ENCODE data around the gene ZBED2. TPM values are rescaled to one million over a fixed set of nuclear protein-coding genes. Genes with fewer than 3 reads are reported as not detected.

The ZBED2 gene
- total RNA-seq, 1 donor from 2014 or later = 8.2 TPM

GRCh38 chr3:111608383-111608782 is 13.2 kb upstream of the ZBED2 start:
- no peak for FAIRE-seq
- H3K4me3 ChIP-seq (ENCODE audit: low read depth, low read length) = no peak overlapping the region
- no peak for TF ChIP-seq CTCF (IDR thresholded peaks at IDR 0.05; ENCODE audit: insufficient read depth, low read length, severe bottlenecking)

GRCh38 chr3:111607240-111607920 is 12.2 kb upstream of the ZBED2 start:
- FAIRE-seq (no peak), DNase-seq (ENCODE audit: low read depth) (peak; percentile 24)
- Histone ChIP-seq H3K36me3 (ENCODE audit: control insufficient read depth, insufficient read depth, low read length) (no peaks in the 10 kb centered on the region), H3K4me3 (ENCODE audit: low read depth, low read length) (no peak overlapping the region), H3K27me3 (ENCODE audit: control insufficient read depth, insufficient read depth, low read length) (no peaks in the 10 kb centered on the region)
- no peak for TF ChIP-seq CTCF (IDR thresholded peaks at IDR 0.05; ENCODE audit: insufficient read depth, low read length, severe bottlenecking)

More at GRCh38 chr3:111608383-111608782, 13.2 kb upstream of the ZBED2 start:
- no peak for DNase-seq (ENCODE audit: low read depth)
- Histone ChIP-seq H3K36me3 (ENCODE audit: control insufficient read depth, insufficient read depth, low read length) (no peaks in the 10 kb centered on the region), H3K27me3 (ENCODE audit: control insufficient read depth, insufficient read depth, low read length) (no peaks in the 10 kb centered on the region)

GRCh38 chr3:111605493-111605892 is 10.3 kb upstream of the ZBED2 start:
- TF ChIP-seq CTCF (IDR thresholded peaks at IDR 0.05; ENCODE audit: insufficient read depth, low read length, severe bottlenecking) = no peak
- FAIRE-seq (no peak), DNase-seq (ENCODE audit: low read depth) (no peak)
- Histone ChIP-seq H3K27me3 (ENCODE audit: control insufficient read depth, insufficient read depth, low read length) (no peaks in the 10 kb centered on the region), H3K36me3 (ENCODE audit: control insufficient read depth, insufficient read depth, low read length) (no peaks in the 10 kb centered on the region), H3K4me3 (ENCODE audit: low read depth, low read length) (no peak overlapping the region)

GRCh38 chr3:111605018-111605417 is 9.9 kb upstream of the ZBED2 start:
- H3K36me3 ChIP-seq (ENCODE audit: control insufficient read depth, insufficient read depth, low read length) = no peaks in the 10 kb centered on the region
- FAIRE-seq (no peak), DNase-seq (ENCODE audit: low read depth) (peak; percentile 82)
- no peaks in the 10 kb centered on the region for H3K27me3 ChIP-seq (ENCODE audit: control insufficient read depth, insufficient read depth, low read length)
- no peak overlapping the region for H3K4me3 ChIP-seq (ENCODE audit: low read depth, low read length)
- TF ChIP-seq CTCF (IDR thresholded peaks at IDR 0.05; ENCODE audit: insufficient read depth, low read length, severe bottlenecking) = no peak

- Histone ChIP-seq H3K4me3 (ENCODE audit: low read depth, low read length) (no peak overlapping the region), H3K27me3 (ENCODE audit: control insufficient read depth, insufficient read depth, low read length) (no peaks in the 10 kb centered on the region), H3K36me3 (ENCODE audit: control insufficient read depth, insufficient read depth, low read length) (no peaks in the 10 kb centered on the region)
- TF ChIP-seq CTCF (IDR thresholded peaks at IDR 0.05; ENCODE audit: insufficient read depth, low read length, severe bottlenecking) = no peak
- FAIRE-seq (no peak), DNase-seq (ENCODE audit: low read depth) (no peak)
These were observed 9.0 kb upstream of the ZBED2 start for GRCh38 chr3:111604119-111604518.

- Histone ChIP-seq H3K4me3 (ENCODE audit: low read depth, low read length) (no peak overlapping the region), H3K27me3 (ENCODE audit: control insufficient read depth, insufficient read depth, low read length) (no peaks in the 10 kb centered on the region), H3K36me3 (ENCODE audit: control insufficient read depth, insufficient read depth, low read length) (no peaks in the 10 kb centered on the region)
- no peak for FAIRE-seq
- DNase-seq (ENCODE audit: low read depth) = no peak
- TF ChIP-seq CTCF (IDR thresholded peaks at IDR 0.05; ENCODE audit: insufficient read depth, low read length, severe bottlenecking) = no peak
These were observed 8.5 kb upstream of the ZBED2 start for GRCh38 chr3:111603679-111604078.

Measured in bronchial epithelial cell (primary cell).